COLO668 (cell line): ENCODE measurements around the gene MAGI2.
"Not testable (repeated sequence)": the region's sequence is repeated elsewhere in the genome, so short reads cannot be mapped to it uniquely, and the experiment has no call there.

Source experiments
- DNase-seq: peaks from one replicate; lab custom pipeline; 2025; ENCODE audit not compliant: unreplicated experiment; lab: John Stamatoyannopoulos, UW

The MAGI2 gene

GRCh38 chr7:78329001-78329655, 1124.3 kb downstream of the MAGI2 start:
- DNase-seq = no peak

- DNase-seq = no peak
These were observed 1125.7 kb downstream of the MAGI2 start for GRCh38 chr7:78327718-78328117.

- DNase-seq = no peak
These were observed 1126.6 kb downstream of the MAGI2 start for GRCh38 chr7:78326876-78327275.

GRCh38 chr7:78326189-78326588, 1127.3 kb downstream of the MAGI2 start:
- DNase-seq = no peak

GRCh38 chr7:78323118-78323517, 1130.3 kb downstream of the MAGI2 start:
- no peak for DNase-seq

GRCh38 chr7:78322231-78322630, 1131.2 kb downstream of the MAGI2 start:
- not testable (repeated sequence) for DNase-seq

GRCh38 chr7:78317371-78317770, 1136.1 kb downstream of the MAGI2 start:
- DNase-seq = no peak

- DNase-seq = no peak
These were observed 1137.4 kb downstream of the MAGI2 start for GRCh38 chr7:78316110-78316509.

GRCh38 chr7:78315119-78315518, 1138.3 kb downstream of the MAGI2 start:
- DNase-seq = no peak

- no peak for DNase-seq
These were observed 1142.3 kb downstream of the MAGI2 start for GRCh38 chr7:78311181-78311580.

GRCh38 chr7:78307892-78308291, 1145.6 kb downstream of the MAGI2 start:
- no peak for DNase-seq

GRCh38 chr7:78306634-78307033, 1146.8 kb downstream of the MAGI2 start:
- DNase-seq = no peak

- no peak for DNase-seq
These were observed 1152.1 kb downstream of the MAGI2 start for GRCh38 chr7:78301407-78301806.

- DNase-seq = no peak
These were observed 1154.4 kb downstream of the MAGI2 start for GRCh38 chr7:78299088-78299487.

- peak; percentile 53 for DNase-seq
These were observed 1156.7 kb downstream of the MAGI2 start for GRCh38 chr7:78296644-78297371.

GRCh38 chr7:78296046-78296597, 1157.3 kb downstream of the MAGI2 start:
- DNase-seq = no peak

- DNase-seq = not testable (repeated sequence)
These were observed 1164.0 kb downstream of the MAGI2 start for GRCh38 chr7:78289471-78289870.

- DNase-seq = no peak
These were observed 1168.5 kb downstream of the MAGI2 start for GRCh38 chr7:78284945-78285344.

- DNase-seq = no peak
These were observed 1173.2 kb downstream of the MAGI2 start for GRCh38 chr7:78280276-78280675.

- no peak for DNase-seq
These were observed 1174.0 kb downstream of the MAGI2 start for GRCh38 chr7:78279457-78279856.

- no peak for DNase-seq
These were observed 1174.4 kb downstream of the MAGI2 start for GRCh38 chr7:78279032-78279431.

- no peak for DNase-seq
These were observed 1186.3 kb downstream of the MAGI2 start for GRCh38 chr7:78267141-78267540.
